GM19455 (cell line): ENCODE data around the gene ZNF536.
"Not testable (repeated sequence)": the region's sequence is repeated elsewhere in the genome, so short reads cannot be mapped to it uniquely, and the experiment has no call there.

ENCODE experiments used
- ATAC-seq: cut with Tn5 transposase; IDR thresholded peaks from one replicate; pipeline ENCODE4 v1.9.1; 2021; ENCODE audit not compliant: unreplicated experiment

The ZNF536 gene

GRCh38 chr19:30443531-30444252, 71.5 kb downstream of the ZNF536 start:
- no peak for ATAC-seq

GRCh38 chr19:30444253-30444671, 72.1 kb downstream of the ZNF536 start:
- no peak for ATAC-seq

GRCh38 chr19:30444686-30445232, 72.6 kb downstream of the ZNF536 start:
- ATAC-seq = no peak

GRCh38 chr19:30445385-30445784, 73.2 kb downstream of the ZNF536 start:
- no peak for ATAC-seq

- ATAC-seq = not testable (repeated sequence)
These were observed 73.9 kb downstream of the ZNF536 start for GRCh38 chr19:30446120-30446519.

GRCh38 chr19:30446850-30447552, 74.8 kb downstream of the ZNF536 start:
- no peak for ATAC-seq

GRCh38 chr19:30447553-30447870, 75.3 kb downstream of the ZNF536 start:
- ATAC-seq = no peak

- no peak for ATAC-seq
These were observed 76.3 kb downstream of the ZNF536 start for GRCh38 chr19:30448386-30449077.

GRCh38 chr19:30449078-30449590, 77.0 kb downstream of the ZNF536 start:
- no peak for ATAC-seq

GRCh38 chr19:30449673-30450072, 77.5 kb downstream of the ZNF536 start:
- ATAC-seq = no peak

- no peak for ATAC-seq
These were observed 77.9 kb downstream of the ZNF536 start for GRCh38 chr19:30450100-30450499.

GRCh38 chr19:30450835-30451321, 78.7 kb downstream of the ZNF536 start:
- no peak for ATAC-seq

- no peak for ATAC-seq
These were observed 80.7 kb downstream of the ZNF536 start for GRCh38 chr19:30452931-30453330.

GRCh38 chr19:30453743-30454142, 81.6 kb downstream of the ZNF536 start:
- no peak for ATAC-seq

GRCh38 chr19:30455881-30456280, 83.7 kb downstream of the ZNF536 start:
- no peak for ATAC-seq

GRCh38 chr19:30457484-30457883, 85.3 kb downstream of the ZNF536 start:
- no peak for ATAC-seq

- no peak for ATAC-seq
These were observed 87.7 kb downstream of the ZNF536 start for GRCh38 chr19:30459859-30460258.

GRCh38 chr19:30464162-30464561, 92.0 kb downstream of the ZNF536 start:
- ATAC-seq = no peak

GRCh38 chr19:30466598-30466997, 94.4 kb downstream of the ZNF536 start:
- not testable (repeated sequence) for ATAC-seq

GRCh38 chr19:30467239-30467638, 95.1 kb downstream of the ZNF536 start:
- ATAC-seq = no peak

GRCh38 chr19:30469774-30470173, 97.6 kb downstream of the ZNF536 start:
- no peak for ATAC-seq
